K562 (cell line): Measurements from ENCODE around the gene SPRR1A. TPM values are rescaled to one million over a fixed set of nuclear protein-coding genes. Genes with fewer than 3 reads are reported as not detected.

Experiments used
- CEBPG ChIP-seq, 3 experiments: fragments of 200-800 bp in 1 of 3; sonication (Bioruptor generic) in 1 of 3; sonication (generic) in 1 of 3; formaldehyde crosslinking in 1 of 3; IDR thresholded peaks in 2 of 3; conservative IDR thresholded peaks in 1 of 3; 2 replicates each; pipeline versions ENCODE4 v1.6.1 to v1.8.0; 2016 to 2022; ENCODE audit warnings: missing compliant biosample characterization in 2 of 3, missing genetic modification characterization in 2 of 3, mild to moderate bottlenecking in 1 of 3, missing genetic modification reagents in 1 of 3
- CTCFL ChIP-seq: IDR thresholded peaks from 2 replicates; pipeline ENCODE4 v1.6.1; 2011; ENCODE audit warnings: borderline replicate concordance, low read depth, mild to moderate bottlenecking, moderate library complexity, low read length; ENCODE audit not compliant: insufficient read depth, poor library complexity, severe bottlenecking
- L3MBTL2 ChIP-seq: fragments of 450-650 bp; IDR thresholded peaks from 2 replicates; pipeline ENCODE4 v1.6.1; 2016; ENCODE audit warnings: mild to moderate bottlenecking, moderate library complexity
- NFE2 ChIP-seq: IDR thresholded peaks from 2 replicates; pipeline ENCODE4 v1.6.1; 2014; ENCODE audit warnings: antibody characterized with exemption, low read depth
- SMAD4 ChIP-seq: fragments of 250-450 bp; sonication (Bioruptor Pico); conservative IDR thresholded peaks from 2 replicates; pipeline ENCODE4 v1.8.0; 2021; ENCODE audit warnings: inconsistent platforms, mild to moderate bottlenecking, moderate library complexity
- YY1 ChIP-seq, 3 experiments: IDR thresholded peaks; 2 replicates each; pipeline ENCODE4 v1.6.1; 2011; ENCODE audit warnings: low read length in 2 of 3, mild to moderate bottlenecking in 2 of 3, moderate library complexity in 2 of 3, borderline replicate concordance in 1 of 3, control low read depth in 1 of 3, low read depth in 1 of 3; ENCODE audit not compliant: insufficient read depth in 3 of 3, insufficient replicate concordance in 2 of 3, control insufficient read depth in 1 of 3, insufficient read length in 1 of 3; ENCODE audit errors: extremely low read depth in 1 of 3
- ZC3H4 ChIP-seq: sonication (generic); formaldehyde crosslinking; IDR thresholded peaks from 2 replicates; pipeline ENCODE4 v1.9.0; 2021; ENCODE audit warnings: missing genetic modification reagents, borderline replicate concordance
- ZKSCAN8 ChIP-seq: fragments of 200-800 bp; sonication (Bioruptor generic); IDR thresholded peaks from 2 replicates; pipeline ENCODE4 v1.6.1; 2016; ENCODE audit warnings: missing genetic modification characterization, missing compliant biosample characterization
- polyA plus RNA-seq, 8 experiments: library from polyadenylated mRNA; depleted of rRNA in 4 of 8; stranded (reverse) in 5 of 8; unstranded in 3 of 8; fragments of >200 nt; fragmentation: Nextera tagmentation in 2 of 8; fragmentation: Illumina TruSeq in 1 of 8; extraction: Ambion mirVana in 2 of 8; extraction: Trizol in 1 of 8; gene quantifications; 2 replicates each; pipeline versions ENCODE4 v1.2.1 to v1.2.3, GENCODE V29; 2011 to 2014; ENCODE audit warnings: inconsistent platforms in 1 of 8, missing spikeins in 1 of 8
- total RNA-seq, 7 experiments: library from RNA; depleted of rRNA in 6 of 7; stranded (reverse); fragments of >200 nt in 6 of 7; fragmentation: Illumina TruSeq in 2 of 7; extraction: Trizol in 2 of 7; gene quantifications; 2 replicates each; pipeline versions ENCODE4 v1.2.1 to v1.2.3, GENCODE V29; 2011 to 2021; ENCODE audit warnings: low replicate concordance in 1 of 7
- TF ChIP-seq, protein P1 (sequence below): fragments of 250-450 bp; sonication (Bioruptor Pico); IDR thresholded peaks from 2 replicates; pipeline ENCODE4 v1.9.0; 2021; ENCODE audit warnings: mild to moderate bottlenecking, inconsistent platforms
- TF ChIP-seq, protein P2 (sequence below): fragments of 450-650 bp; IDR thresholded peaks from 2 replicates; pipeline ENCODE4 v1.6.1; 2016; ENCODE audit warnings: mild to moderate bottlenecking, moderate library complexity

Gene SPRR1A
- total and polyA plus RNA-seq, 9 of the 15 experiments (the other 6 are each of a cell fraction or from before 2014, with no cell fraction given): not detected

DNA sequence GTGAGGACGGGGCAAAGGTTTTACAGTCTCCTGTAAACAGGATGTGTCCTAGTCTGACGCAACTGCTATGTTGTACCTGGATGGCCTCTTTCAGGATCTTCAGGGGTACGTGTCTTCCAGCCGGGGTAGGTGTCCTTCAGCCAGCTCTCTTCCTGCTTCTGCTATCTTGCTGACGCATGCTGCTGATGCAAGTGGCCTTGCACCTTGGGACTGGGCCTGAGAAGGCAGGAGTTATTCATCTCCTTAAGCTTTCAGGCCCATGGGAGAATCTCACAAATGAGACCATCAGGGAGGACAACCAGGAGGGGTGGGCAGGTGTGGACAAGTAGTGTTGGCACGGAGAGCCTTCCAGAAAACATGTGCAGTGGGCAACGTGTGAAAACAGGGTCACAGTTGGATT is 39.2 kb downstream of the SPRR1A start (continued):
- TF ChIP-seq, protein P1, sequence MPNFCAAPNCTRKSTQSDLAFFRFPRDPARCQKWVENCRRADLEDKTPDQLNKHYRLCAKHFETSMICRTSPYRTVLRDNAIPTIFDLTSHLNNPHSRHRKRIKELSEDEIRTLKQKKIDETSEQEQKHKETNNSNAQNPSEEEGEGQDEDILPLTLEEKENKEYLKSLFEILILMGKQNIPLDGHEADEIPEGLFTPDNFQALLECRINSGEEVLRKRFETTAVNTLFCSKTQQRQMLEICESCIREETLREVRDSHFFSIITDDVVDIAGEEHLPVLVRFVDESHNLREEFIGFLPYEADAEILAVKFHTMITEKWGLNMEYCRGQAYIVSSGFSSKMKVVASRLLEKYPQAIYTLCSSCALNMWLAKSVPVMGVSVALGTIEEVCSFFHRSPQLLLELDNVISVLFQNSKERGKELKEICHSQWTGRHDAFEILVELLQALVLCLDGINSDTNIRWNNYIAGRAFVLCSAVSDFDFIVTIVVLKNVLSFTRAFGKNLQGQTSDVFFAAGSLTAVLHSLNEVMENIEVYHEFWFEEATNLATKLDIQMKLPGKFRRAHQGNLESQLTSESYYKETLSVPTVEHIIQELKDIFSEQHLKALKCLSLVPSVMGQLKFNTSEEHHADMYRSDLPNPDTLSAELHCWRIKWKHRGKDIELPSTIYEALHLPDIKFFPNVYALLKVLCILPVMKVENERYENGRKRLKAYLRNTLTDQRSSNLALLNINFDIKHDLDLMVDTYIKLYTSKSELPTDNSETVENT: no peak
- TF ChIP-seq ZC3H4 (CRISPR knock-in tag): no peak
- peak; percentile 37; the same call in 1 of the 2 replicates for TF ChIP-seq SMAD4 (CRISPR knock-in tag)
- TF ChIP-seq, protein P2, sequence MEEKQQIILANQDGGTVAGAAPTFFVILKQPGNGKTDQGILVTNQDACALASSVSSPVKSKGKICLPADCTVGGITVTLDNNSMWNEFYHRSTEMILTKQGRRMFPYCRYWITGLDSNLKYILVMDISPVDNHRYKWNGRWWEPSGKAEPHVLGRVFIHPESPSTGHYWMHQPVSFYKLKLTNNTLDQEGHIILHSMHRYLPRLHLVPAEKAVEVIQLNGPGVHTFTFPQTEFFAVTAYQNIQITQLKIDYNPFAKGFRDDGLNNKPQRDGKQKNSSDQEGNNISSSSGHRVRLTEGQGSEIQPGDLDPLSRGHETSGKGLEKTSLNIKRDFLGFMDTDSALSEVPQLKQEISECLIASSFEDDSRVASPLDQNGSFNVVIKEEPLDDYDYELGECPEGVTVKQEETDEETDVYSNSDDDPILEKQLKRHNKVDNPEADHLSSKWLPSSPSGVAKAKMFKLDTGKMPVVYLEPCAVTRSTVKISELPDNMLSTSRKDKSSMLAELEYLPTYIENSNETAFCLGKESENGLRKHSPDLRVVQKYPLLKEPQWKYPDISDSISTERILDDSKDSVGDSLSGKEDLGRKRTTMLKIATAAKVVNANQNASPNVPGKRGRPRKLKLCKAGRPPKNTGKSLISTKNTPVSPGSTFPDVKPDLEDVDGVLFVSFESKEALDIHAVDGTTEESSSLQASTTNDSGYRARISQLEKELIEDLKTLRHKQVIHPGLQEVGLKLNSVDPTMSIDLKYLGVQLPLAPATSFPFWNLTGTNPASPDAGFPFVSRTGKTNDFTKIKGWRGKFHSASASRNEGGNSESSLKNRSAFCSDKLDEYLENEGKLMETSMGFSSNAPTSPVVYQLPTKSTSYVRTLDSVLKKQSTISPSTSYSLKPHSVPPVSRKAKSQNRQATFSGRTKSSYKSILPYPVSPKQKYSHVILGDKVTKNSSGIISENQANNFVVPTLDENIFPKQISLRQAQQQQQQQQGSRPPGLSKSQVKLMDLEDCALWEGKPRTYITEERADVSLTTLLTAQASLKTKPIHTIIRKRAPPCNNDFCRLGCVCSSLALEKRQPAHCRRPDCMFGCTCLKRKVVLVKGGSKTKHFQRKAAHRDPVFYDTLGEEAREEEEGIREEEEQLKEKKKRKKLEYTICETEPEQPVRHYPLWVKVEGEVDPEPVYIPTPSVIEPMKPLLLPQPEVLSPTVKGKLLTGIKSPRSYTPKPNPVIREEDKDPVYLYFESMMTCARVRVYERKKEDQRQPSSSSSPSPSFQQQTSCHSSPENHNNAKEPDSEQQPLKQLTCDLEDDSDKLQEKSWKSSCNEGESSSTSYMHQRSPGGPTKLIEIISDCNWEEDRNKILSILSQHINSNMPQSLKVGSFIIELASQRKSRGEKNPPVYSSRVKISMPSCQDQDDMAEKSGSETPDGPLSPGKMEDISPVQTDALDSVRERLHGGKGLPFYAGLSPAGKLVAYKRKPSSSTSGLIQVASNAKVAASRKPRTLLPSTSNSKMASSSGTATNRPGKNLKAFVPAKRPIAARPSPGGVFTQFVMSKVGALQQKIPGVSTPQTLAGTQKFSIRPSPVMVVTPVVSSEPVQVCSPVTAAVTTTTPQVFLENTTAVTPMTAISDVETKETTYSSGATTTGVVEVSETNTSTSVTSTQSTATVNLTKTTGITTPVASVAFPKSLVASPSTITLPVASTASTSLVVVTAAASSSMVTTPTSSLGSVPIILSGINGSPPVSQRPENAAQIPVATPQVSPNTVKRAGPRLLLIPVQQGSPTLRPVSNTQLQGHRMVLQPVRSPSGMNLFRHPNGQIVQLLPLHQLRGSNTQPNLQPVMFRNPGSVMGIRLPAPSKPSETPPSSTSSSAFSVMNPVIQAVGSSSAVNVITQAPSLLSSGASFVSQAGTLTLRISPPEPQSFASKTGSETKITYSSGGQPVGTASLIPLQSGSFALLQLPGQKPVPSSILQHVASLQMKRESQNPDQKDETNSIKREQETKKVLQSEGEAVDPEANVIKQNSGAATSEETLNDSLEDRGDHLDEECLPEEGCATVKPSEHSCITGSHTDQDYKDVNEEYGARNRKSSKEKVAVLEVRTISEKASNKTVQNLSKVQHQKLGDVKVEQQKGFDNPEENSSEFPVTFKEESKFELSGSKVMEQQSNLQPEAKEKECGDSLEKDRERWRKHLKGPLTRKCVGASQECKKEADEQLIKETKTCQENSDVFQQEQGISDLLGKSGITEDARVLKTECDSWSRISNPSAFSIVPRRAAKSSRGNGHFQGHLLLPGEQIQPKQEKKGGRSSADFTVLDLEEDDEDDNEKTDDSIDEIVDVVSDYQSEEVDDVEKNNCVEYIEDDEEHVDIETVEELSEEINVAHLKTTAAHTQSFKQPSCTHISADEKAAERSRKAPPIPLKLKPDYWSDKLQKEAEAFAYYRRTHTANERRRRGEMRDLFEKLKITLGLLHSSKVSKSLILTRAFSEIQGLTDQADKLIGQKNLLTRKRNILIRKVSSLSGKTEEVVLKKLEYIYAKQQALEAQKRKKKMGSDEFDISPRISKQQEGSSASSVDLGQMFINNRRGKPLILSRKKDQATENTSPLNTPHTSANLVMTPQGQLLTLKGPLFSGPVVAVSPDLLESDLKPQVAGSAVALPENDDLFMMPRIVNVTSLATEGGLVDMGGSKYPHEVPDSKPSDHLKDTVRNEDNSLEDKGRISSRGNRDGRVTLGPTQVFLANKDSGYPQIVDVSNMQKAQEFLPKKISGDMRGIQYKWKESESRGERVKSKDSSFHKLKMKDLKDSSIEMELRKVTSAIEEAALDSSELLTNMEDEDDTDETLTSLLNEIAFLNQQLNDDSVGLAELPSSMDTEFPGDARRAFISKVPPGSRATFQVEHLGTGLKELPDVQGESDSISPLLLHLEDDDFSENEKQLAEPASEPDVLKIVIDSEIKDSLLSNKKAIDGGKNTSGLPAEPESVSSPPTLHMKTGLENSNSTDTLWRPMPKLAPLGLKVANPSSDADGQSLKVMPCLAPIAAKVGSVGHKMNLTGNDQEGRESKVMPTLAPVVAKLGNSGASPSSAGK: peak; percentile 66
- no peak for TF ChIP-seq CEBPG (CRISPR knock-in tag; IDR thresholded peaks at IDR 0.05)
- peak in 1 of 2 experiments; percentile 41; a peak in 1 of 4 replicates for TF ChIP-seq CEBPG (tag; conservative IDR thresholded peaks at IDR 0.05 in 1 of 2, IDR thresholded peaks at IDR 0.05 in 1 of 2)
- TF ChIP-seq NFE2: 0 out of 2 replicates have a peak, but pooled peaks have one; percentile 29
- TF ChIP-seq L3MBTL2: peak; percentile 56; the same call in 1 of the 2 replicates
- no peak for TF ChIP-seq CTCFL
- TF ChIP-seq ZKSCAN8 (CRISPR knock-in tag): no peak
- TF ChIP-seq YY1 (IDR thresholded peaks at IDR 0.05; ENCODE audit: borderline replicate concordance in 1 of 3, control insufficient read depth in 1 of 3, extremely low read depth in 1 of 3, insufficient read depth in 3 of 3, insufficient read length in 1 of 3, insufficient replicate concordance in 2 of 3, low read depth in 1 of 3, low read length in 2 of 3): peak in 1 of 3 experiments; percentile 15
